Sigmoid colon (tissue), 4 donors: Measurements from ENCODE around the gene COX7A2.

Source experiments
- EP300 ChIP-seq, 4 donors: sonication (generic); formaldehyde crosslinking; IDR thresholded peaks; one replicate each; pipeline ENCODE4 v1.6.1; 2017; ENCODE audit warnings: antibody characterized with exemption in 4 of 4
- POLR2A ChIP-seq, 2 donors: fragments of 450-650 bp; IDR thresholded peaks; one replicate each; pipeline ENCODE4 v1.6.1; 2016; ENCODE audit warnings: antibody characterized with exemption in 2 of 2, mild to moderate bottlenecking in 2 of 2, moderate library complexity in 2 of 2
- POLR2AphosphoS5 ChIP-seq, 4 donors: sonication (generic); formaldehyde crosslinking; IDR thresholded peaks; one replicate each; pipeline ENCODE4 v1.6.1; 2017; ENCODE audit warnings: antibody characterized with exemption in 4 of 4
- TF ChIP-seq, protein P1 (sequence below), 4 experiments: fragments of 450-650 bp in 3 of 4; fragments of 200-600 bp in 1 of 4; IDR thresholded peaks; one replicate each; pipeline ENCODE4 v1.5.1; 2016 to 2019; ENCODE audit warnings: antibody characterized with exemption in 4 of 4, mild to moderate bottlenecking in 3 of 4, moderate library complexity in 2 of 4

GRCh38 chr6:75246386-75246785, 2.8 kb upstream of the COX7A2 start:
- TF ChIP-seq, protein P1, sequence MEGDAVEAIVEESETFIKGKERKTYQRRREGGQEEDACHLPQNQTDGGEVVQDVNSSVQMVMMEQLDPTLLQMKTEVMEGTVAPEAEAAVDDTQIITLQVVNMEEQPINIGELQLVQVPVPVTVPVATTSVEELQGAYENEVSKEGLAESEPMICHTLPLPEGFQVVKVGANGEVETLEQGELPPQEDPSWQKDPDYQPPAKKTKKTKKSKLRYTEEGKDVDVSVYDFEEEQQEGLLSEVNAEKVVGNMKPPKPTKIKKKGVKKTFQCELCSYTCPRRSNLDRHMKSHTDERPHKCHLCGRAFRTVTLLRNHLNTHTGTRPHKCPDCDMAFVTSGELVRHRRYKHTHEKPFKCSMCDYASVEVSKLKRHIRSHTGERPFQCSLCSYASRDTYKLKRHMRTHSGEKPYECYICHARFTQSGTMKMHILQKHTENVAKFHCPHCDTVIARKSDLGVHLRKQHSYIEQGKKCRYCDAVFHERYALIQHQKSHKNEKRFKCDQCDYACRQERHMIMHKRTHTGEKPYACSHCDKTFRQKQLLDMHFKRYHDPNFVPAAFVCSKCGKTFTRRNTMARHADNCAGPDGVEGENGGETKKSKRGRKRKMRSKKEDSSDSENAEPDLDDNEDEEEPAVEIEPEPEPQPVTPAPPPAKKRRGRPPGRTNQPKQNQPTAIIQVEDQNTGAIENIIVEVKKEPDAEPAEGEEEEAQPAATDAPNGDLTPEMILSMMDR (IDR thresholded peaks at IDR 0.05) = no peak
- TF ChIP-seq POLR2AphosphoS5 (IDR thresholded peaks at IDR 0.05) (no peak), EP300 (IDR thresholded peaks at IDR 0.05) (no peak), POLR2A (IDR thresholded peaks at IDR 0.05) (no peak)
